KOPT-K1 (cell line): ENCODE data around the gene C16orf54.
A peak's percentile ranks its signal among the peaks of the same experiment; 100 is the strongest.
"Not testable (repeated sequence)": the region's sequence is repeated elsewhere in the genome, so short reads cannot be mapped to it uniquely, and the experiment has no call there.

ENCODE experiments used
- H3K27ac ChIP-seq: fragments of 200-600 bp; sonication (generic); 2 replicates; pipeline ENCODE4 v1.5.1; 2016; ENCODE audit warnings: antibody characterized with exemption, mild to moderate bottlenecking, low read depth, low read length; ENCODE audit not compliant: poor library complexity, severe bottlenecking
- H3K36me3 ChIP-seq: fragments of 200-600 bp; sonication (generic); 2 replicates; pipeline ENCODE4 v1.5.1; 2017; ENCODE audit warnings: antibody characterized with exemption, mild to moderate bottlenecking, low read length, moderate library complexity; ENCODE audit not compliant: insufficient read depth
- H3K9me3 ChIP-seq: fragments of 200-600 bp; sonication (generic); 2 replicates; pipeline ENCODE4 v1.5.1; 2017; ENCODE audit warnings: antibody characterized with exemption, low read length, mild to moderate bottlenecking; ENCODE audit not compliant: insufficient read depth, poor library complexity, severe bottlenecking

Gene C16orf54

DNA sequence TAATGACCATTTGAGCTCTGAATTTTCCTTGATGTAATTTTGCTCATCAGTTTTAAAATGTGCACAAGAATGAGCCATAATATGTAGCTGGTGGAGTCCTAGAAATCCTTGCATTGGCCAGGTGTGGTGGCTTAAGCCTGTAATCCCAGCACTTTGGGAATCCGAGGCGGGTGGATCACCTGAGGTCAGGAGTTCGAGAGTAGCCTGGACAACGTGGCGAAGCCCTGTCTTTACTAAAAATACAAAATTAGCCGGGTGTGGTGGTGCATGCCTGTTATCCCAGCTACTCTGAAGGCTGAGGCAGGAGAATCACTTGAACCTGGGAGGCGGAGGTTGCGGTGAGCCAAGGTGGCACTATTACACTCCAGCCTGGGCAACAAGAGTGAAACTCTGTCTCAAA, 11.3 kb upstream of the C16orf54 start:
- H3K27ac ChIP-seq, H3K9me3 ChIP-seq, H3K36me3 ChIP-seq: not testable (repeated sequence)

DNA sequence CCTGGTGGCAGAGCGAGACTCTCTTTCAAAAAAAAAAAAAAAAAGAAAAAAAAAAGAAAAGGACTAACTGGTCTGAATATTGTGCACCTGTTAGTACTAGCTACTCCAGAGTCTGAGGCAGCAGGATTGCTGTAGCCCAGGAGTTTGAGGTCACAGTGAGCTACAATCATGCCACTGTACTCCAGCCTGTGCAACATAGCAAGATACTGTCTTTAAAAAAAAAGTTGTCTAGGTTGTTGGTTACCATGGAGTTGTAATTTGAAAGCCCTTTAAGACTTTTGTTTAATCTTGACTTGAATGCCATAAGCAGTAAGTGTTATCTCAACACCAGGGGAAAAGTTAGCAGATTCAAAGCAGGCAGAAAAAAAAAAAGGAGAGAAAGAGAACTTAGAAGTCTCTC, 10.9 kb upstream of the C16orf54 start:
- H3K9me3 ChIP-seq: no peaks in the 10 kb centered on the region
- H3K36me3 ChIP-seq: no peaks in the 10 kb centered on the region
- H3K27ac ChIP-seq: no peak overlapping the region

DNA sequence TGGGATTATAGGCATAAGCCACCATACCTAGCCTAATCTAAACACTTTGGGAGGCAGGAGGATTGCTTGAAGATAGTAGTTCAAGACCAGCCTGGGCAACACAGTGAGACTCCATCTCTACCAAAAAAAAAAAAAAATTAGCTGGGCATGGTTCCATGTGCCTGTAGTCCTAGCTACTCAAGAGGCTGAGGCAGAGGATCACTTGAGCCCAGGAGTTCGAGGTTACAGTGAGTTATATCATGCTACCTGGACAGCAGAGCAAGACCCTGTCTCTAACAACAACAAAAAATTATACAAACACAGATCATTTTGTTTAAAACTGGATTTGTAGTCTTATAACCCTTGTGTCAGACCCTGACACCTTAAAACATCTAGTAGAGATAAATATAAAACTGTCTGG, 7.7 kb upstream of the C16orf54 start:
- Histone ChIP-seq H3K9me3 (no peaks in the 10 kb centered on the region), H3K36me3 (no peaks in the 10 kb centered on the region), H3K27ac (no peak overlapping the region)

DNA sequence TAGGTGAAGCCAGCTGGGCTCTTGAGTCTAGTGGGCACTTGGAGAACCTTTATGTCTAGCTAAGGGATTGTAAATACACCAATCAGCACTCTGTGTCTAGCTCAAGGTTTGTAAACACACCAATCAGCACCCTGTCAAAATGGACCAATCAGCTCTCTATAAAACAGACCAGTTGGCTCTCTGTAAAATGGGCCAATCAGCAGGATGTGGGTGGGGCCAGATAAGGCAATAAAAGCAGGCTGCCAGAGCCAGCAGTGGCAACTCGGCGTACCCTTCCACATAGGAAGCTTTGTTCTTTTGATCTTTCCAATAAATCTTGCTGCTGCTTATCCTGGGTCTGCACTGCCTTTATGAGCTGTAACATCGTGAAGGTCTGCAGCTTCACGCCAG, 3.0 kb upstream of the C16orf54 start:
- H3K9me3 ChIP-seq, H3K27ac ChIP-seq: not testable (repeated sequence)
- peaks cover 11% of the 10 kb centered on the region for H3K36me3 ChIP-seq

DNA sequence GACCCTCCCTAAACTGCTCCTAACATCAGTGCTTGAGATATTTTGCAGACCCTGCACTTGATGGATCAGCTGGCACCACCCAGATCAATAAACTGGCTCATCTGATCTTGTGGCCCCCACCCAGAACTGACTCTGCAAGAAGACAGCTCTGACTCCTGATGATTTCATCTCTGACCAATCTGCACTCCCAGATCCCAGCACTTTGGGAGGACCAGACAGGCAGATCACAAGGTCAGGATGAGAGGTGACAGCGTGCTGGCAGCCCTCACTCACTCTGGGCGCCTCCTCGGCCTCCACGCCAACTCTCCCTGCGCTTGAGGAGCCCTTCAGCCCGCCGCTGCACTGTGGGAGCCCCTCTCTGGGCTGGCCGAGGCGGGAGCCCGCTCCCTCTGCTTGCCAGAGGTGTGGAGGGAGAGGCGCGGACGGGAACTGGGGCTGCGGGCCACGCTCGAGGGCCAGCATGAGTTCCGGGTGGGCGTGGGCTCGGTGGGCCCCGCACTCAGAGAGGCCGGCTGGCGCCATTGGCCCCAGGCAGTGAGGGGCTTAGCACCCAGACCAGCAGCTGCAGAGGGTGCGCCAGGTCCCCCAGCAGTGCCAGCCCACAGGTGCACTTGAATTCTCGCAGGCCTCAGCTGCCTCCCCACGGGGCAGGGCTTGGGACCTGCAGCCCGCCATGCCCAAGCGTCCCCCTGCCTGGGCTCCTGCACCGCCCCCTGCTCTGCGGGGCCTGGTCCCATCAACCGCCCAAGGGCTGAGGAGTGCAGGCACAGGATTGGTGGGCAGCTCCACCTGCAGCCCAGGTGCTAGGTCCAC, 2.4 kb upstream of the C16orf54 start:
- Histone ChIP-seq H3K9me3 (no peaks in the 10 kb centered on the region), H3K36me3 (peaks cover 17% of the 10 kb centered on the region), H3K27ac (no peak overlapping the region)

DNA sequence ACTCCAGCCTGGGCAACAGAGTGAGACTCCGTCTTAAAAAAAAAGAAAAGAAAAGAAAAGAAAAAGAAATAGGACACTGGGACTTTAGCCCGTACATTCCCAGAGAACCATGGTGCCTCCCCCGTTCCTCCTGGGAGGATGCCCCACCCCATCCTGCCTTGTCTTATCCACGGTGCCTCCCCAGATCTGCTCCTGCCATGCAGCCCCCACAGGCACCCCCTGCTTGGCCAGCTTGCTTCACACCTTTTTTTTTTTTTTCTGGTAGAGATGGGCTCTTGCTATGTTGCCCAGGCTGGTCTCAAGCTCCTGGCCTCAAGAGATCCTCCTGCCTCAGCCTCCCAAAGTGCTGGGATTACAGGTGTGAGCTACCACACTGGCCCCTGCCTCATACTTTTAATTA, 728 bp upstream of the C16orf54 start:
- H3K36me3 ChIP-seq: peaks cover 31% of the 10 kb centered on the region
- H3K9me3 ChIP-seq: not testable (repeated sequence)
- peak overlapping the region; percentile 99 for H3K27ac ChIP-seq

DNA sequence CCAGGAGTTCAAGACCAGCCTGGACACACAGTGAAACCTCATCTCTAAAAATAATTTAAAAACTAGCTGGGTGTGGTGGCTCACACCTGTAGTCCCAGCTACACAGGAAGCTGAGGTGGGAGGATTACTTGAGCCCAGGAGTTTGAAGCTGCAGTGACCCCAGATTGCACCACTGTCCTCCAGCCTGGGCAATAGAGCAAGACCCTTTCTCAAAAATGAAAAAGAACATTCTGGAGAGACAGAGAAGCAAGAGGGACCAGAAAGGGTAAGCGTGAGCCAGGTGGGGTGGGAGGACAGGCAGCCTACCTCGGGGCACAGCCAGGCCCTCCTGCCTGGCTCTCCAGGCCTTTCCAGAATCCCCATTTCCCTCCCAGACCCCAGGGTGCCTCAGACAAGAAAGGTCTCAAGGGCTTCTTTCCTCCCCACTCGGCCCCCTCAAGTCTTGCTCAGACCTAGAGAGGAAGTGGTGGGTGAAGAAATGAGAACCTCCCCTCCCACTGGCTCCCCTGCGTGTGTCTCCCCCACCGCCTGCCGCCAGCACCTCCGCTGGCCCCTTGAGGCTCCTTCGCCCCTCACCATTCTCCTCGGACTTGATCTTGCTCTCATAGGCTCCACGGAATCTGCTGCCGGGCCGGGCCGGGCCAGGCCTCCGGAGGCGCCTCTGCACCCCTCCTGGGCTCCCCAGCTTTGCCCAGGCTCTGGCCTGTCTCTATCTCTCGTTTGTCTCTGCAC, 503 bp downstream of the C16orf54 start:
- Histone ChIP-seq H3K9me3 (no peaks in the 10 kb centered on the region), H3K36me3 (peaks cover 34% of the 10 kb centered on the region), H3K27ac (peak overlapping the region; percentile 99)

DNA sequence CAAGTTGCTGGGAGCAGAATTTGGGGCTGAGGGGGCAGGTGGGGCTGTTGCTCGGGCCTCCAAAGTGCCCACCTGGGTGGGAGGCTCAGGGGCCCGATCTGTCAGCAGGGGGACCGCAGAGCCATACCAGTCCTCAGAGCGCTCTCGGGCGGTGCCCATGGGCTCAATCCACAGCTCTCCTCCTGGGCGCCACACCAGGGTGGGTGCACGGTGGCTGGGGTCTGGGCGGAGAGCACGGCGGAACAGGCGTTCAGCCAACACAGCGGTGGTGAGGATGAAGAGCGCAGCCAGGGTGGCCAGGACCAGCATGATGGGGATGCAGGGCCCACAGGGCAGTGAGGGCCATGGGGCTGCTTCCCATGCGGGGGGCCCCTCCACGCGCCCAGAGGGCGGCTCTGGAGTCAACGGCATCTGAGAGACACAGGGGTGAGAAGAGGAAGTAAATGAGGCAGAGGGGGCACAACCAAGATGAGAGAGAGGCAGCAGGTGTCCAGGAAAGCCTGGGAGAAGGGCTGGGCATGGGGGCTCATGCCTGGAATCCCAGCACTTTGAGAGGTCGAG, 1.2 kb downstream of the C16orf54 start:
- Histone ChIP-seq H3K9me3 (no peaks in the 10 kb centered on the region), H3K27ac (peak overlapping the region; percentile 99)

DNA sequence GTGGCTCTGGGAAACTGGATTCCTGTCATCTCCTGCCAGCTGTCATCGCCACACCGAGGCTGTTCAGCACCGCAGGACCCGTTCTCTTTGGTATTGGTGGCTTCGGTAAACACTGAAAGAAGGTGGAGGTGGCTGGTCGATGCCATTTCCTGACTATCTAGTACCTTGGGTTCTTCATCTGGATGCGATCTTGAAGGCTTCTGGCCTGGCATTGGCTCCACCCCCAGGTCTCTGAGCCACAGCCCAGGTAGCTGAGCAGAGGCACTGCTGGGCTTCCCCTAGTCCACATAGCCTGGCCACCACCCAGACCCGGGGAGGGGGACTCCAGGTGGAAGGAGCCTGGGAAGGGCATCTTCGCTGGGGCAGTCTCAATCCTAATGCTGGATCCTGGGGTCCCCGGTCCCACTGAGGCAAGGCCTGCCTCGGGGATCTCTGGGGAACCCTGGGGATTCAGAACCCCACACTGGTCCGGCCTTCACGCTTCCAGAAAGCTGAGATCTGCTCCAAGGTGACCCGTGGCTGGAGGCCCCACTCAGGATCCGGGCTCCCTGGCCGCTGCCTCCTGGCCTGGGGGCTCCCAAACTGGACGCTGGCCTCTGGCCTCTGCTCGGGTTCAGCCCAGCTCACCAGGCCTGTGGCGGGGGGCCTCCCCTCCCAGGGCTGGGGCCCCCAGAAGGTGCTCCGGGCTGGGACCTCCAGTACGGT, 1.8 kb downstream of the C16orf54 start:
- H3K27ac ChIP-seq: peak overlapping the region; percentile 99
- H3K36me3 ChIP-seq: peaks cover 34% of the 10 kb centered on the region

More for the DNA sequence above, 1.2 kb downstream of the C16orf54 start:
- H3K36me3 ChIP-seq: peaks cover 34% of the 10 kb centered on the region

DNA sequence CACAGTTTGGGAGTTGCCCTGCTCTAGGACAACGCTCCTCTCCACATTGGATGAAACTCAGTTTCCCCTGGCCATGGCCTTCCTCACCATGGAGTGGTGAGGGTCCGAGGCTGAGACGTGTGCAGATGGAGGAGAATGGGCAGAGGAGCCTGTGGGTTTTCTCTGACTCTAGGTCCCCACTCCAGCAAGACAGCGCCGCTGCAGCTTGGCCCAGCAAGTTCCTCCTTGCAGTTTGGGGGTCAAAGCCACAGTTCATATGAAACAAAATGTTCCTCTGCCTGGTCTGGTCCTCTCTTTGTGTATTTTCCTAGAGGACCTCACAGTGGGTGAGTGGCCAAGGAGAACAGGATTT, 2.3 kb downstream of the C16orf54 start:
- H3K9me3 ChIP-seq: no peaks in the 10 kb centered on the region
- H3K27ac ChIP-seq: peak overlapping the region; percentile 99
- peaks cover 34% of the 10 kb centered on the region for H3K36me3 ChIP-seq

More for the DNA sequence above, 1.8 kb downstream of the C16orf54 start:
- no peaks in the 10 kb centered on the region for H3K9me3 ChIP-seq

DNA sequence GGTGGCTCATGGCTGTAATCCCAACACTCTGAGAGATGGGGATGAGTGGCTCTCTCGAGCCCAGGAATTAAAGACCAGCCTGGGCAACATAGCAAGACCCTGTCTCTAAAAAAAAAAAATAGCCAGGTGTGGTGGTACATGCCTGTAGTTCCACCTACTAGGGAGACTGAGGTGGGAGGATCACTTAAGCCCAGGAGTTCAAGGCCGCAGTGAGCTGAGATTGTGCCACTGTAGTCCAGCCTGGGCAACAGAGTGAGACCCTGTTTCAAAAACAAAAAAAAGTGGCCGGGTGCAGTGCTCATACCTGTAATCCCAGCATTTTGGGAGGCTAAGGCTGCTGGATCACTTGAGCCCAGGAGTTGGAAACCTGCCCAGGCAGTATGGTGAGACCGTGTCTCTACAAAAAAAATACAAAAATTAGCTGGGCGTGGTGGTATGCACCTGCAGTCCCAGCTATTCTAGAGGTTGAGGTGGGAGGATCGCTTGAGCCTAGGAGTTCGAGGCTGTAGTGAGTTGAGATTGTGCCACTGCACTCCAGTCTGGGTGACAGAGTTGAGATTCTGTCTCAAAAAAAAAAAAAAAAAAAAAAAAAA, 3.0 kb downstream of the C16orf54 start:
- Histone ChIP-seq H3K27ac (no peak overlapping the region), H3K9me3 (no peaks in the 10 kb centered on the region), H3K36me3 (peaks cover 34% of the 10 kb centered on the region)

DNA sequence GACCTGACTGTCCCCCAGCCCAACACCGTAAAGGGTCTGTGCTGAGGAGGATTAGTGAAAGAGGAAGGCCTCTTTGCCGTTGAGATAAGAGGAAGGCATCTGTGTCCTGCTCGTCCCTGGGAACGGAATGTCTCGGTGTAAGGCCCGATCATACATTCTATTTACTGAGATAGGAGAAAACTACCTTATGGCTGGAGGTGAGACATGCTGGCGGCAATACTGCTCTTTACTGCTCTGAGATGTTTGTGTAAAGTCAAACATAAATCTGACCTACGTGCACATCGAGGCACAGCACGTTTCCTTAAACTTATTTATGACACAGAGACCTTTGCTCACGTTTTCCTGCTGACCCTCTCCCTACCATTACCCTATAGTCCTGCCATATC, 5.2 kb downstream of the C16orf54 start:
- H3K27ac ChIP-seq, H3K9me3 ChIP-seq: not testable (repeated sequence)
- H3K36me3 ChIP-seq: peaks cover 34% of the 10 kb centered on the region

DNA sequence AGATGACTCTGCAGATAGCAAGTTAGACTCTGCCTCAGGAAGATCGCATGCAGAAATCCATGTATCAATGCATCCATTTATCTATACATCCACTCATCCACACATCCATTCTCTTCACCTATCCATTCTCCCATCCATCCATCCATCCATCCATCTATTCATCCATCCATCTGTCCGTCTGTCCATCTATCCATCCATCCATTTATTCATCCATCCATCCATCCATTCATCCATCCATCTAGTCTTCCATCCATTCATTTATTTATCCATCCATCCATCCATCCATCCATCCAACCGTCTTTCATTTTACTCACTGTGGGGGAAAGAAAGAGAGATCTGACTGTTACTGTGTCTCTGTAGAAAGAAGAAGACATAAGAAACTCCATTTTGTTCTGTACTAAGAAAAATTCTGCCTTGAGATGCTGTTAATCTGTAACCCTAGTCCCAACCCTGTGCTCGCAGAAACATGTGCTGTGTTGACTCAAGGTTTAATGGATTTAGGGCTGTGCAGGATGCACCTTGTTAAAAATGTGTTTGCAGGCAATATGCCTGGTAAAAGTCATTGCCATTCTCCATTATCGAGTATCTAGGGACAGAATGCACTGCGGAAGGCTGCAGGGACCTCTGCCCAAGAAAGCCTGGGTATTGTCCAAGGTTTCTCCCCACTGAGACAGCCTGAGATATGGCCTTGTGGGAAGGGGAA, 5.7 kb downstream of the C16orf54 start:
- H3K27ac ChIP-seq, H3K9me3 ChIP-seq: not testable (repeated sequence)
- H3K36me3 ChIP-seq: peaks cover 34% of the 10 kb centered on the region

DNA sequence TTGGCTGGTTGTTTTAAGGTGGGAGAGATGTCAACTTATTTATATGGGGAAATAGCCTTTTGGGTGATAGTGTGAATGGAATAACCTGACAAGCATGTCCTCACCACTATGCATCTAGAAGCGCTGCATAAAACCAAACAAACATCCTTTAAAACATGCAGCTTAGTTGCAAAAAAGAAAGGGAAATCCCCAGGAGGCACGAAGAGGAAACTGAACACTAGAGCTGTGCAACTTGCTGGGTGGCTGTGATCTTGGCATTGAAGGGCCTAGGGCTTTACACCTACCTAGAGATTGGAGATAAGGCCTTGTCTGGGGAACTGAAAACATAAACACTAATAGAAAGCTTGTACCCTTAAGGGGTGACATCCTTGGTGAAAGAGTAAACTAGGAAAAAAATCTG, 7.3 kb downstream of the C16orf54 start:
- Histone ChIP-seq H3K27ac (peak overlapping the region; percentile 54), H3K36me3 (peaks cover 20% of the 10 kb centered on the region), H3K9me3 (no peaks in the 10 kb centered on the region)
